Measurements from ENCODE around the gene CCL5.

The CCL5 gene

GRCh38 chr17:35879773-35880654 is at the start of gene CCL5:
CCL5 (minus strand) TSS chr17:35880360.
- no peak for DNase-seq

GRCh38 chr17:35927714-35928113 is 47.6 kb upstream of the CCL5 start:
- DNase-seq = no peak

GRCh38 chr17:35923609-35924114 is 43.5 kb upstream of the CCL5 start:
- no peak for DNase-seq

GRCh38 chr17:35920229-35920628 is 40.1 kb upstream of the CCL5 start:
- DNase-seq = no peak

- no peak for DNase-seq
Observed at GRCh38 chr17:35918665-35919064, 38.5 kb upstream of the CCL5 start.

- no peak for DNase-seq
Observed at GRCh38 chr17:35917519-35918213, 37.5 kb upstream of the CCL5 start.

GRCh38 chr17:35915153-35915964 is 35.2 kb upstream of the CCL5 start:
- DNase-seq = no peak

- DNase-seq = no peak
Observed at GRCh38 chr17:35914354-35914753, 34.2 kb upstream of the CCL5 start.

GRCh38 chr17:35913609-35914008 is 33.4 kb upstream of the CCL5 start:
- DNase-seq = no peak

GRCh38 chr17:35912942-35913341 is 32.8 kb upstream of the CCL5 start:
- no peak for DNase-seq

- DNase-seq = no peak
Observed at GRCh38 chr17:35912339-35912912, 32.3 kb upstream of the CCL5 start.

- no peak for DNase-seq
Observed at GRCh38 chr17:35909408-35909807, 29.2 kb upstream of the CCL5 start.

GRCh38 chr17:35907691-35908090 is 27.5 kb upstream of the CCL5 start:
- no peak for DNase-seq

- no peak for DNase-seq
Observed at GRCh38 chr17:35906926-35907637, 26.9 kb upstream of the CCL5 start.

- no peak for DNase-seq
Observed at GRCh38 chr17:35906191-35906925, 26.2 kb upstream of the CCL5 start.

GRCh38 chr17:35903451-35903850 is 23.3 kb upstream of the CCL5 start:
- DNase-seq = no peak

- DNase-seq = no peak
Observed at GRCh38 chr17:35901631-35902175, 21.5 kb upstream of the CCL5 start.

- DNase-seq = peak; percentile 71
Observed at GRCh38 chr17:35900708-35901480, 20.7 kb upstream of the CCL5 start.

GRCh38 chr17:35900280-35900679 is 20.1 kb upstream of the CCL5 start:
- no peak for DNase-seq
